SU-DHL-6 (cell line): ENCODE measurements around the gene FOXK2.

Experiments
- H2AFZ ChIP-seq: fragments of 200-600 bp; sonication (generic); 2 replicates; pipeline ENCODE4 v1.6.1; 2014; ENCODE audit warnings: low read depth, mild to moderate bottlenecking, moderate library complexity, mixed read lengths, antibody characterized with exemption, low read length; ENCODE audit not compliant: severe bottlenecking
- H3F3A ChIP-seq: fragments of 200-600 bp; shearing (Covaris generic); 2 replicates; pipeline ENCODE4 v1.6.0; 2016; ENCODE audit warnings: antibody characterized with exemption, mild to moderate bottlenecking; ENCODE audit not compliant: insufficient read depth
- H3K27ac ChIP-seq: fragments of 200-600 bp; sonication (generic); 2 replicates; pipeline ENCODE4 v1.5.1; 2016; ENCODE audit warnings: low read depth, mild to moderate bottlenecking, low read length, moderate library complexity, mixed read lengths
- H3K27me3 ChIP-seq: fragments of 200-600 bp; sonication (generic), shearing (Covaris generic); 2 replicates; pipeline ENCODE4 v1.6.0; 2014; ENCODE audit warnings: mild to moderate bottlenecking, low read length
- H3K36me3 ChIP-seq: fragments of 200-600 bp; sonication (generic); 2 replicates; pipeline ENCODE4 v1.6.1; 2014; ENCODE audit warnings: mild to moderate bottlenecking, low read length, mixed read lengths
- H3K4me2 ChIP-seq: fragments of 300-600, 200-600 bp; shearing (Covaris generic), sonication (generic); 2 replicates; pipeline ENCODE4 v1.6.0; 2014; ENCODE audit warnings: low read length, low read depth, mild to moderate bottlenecking; ENCODE audit not compliant: poor library complexity, severe bottlenecking
- H3K4me3 ChIP-seq: fragments of 200-600 bp; sonication (generic); 2 replicates; pipeline ENCODE4 v1.5.1; 2014; ENCODE audit warnings: antibody characterized with exemption, low read length, mild to moderate bottlenecking, mixed read lengths; ENCODE audit not compliant: insufficient read depth, poor library complexity, severe bottlenecking
- H3K79me2 ChIP-seq: fragments of 200-600 bp; sonication (generic); 2 replicates; pipeline ENCODE4 v1.6.1; 2014; ENCODE audit warnings: mild to moderate bottlenecking, low read length, moderate library complexity; ENCODE audit not compliant: insufficient read depth
- H3K9ac ChIP-seq: fragments of 200-600 bp; sonication (generic); 2 replicates; pipeline ENCODE4 v1.7.0; 2014; ENCODE audit warnings: mild to moderate bottlenecking, low read length
- H3K9me2 ChIP-seq: fragments of 200-600 bp; sonication (generic); replicated peaks from 2 replicates; pipeline ENCODE4 v1.6.1; 2014; ENCODE audit warnings: low read length; ENCODE audit not compliant: insufficient read depth
- H3K9me3 ChIP-seq: fragments of 200-600 bp; sonication (generic); 2 replicates; pipeline ENCODE4 v1.6.1; 2014; ENCODE audit warnings: low read length, mixed read lengths; ENCODE audit not compliant: insufficient read depth
- H4K20me1 ChIP-seq: fragments of 200-600 bp; sonication (generic); 2 replicates; pipeline ENCODE4 v1.6.1; 2014; ENCODE audit warnings: low read depth, mild to moderate bottlenecking, antibody characterized with exemption, low read length, moderate library complexity, mixed read lengths
- EZH2phosphoT487 ChIP-seq: fragments of 200-600 bp; sonication (generic), shearing (Covaris generic); conservative IDR thresholded peaks from 2 replicates; pipeline ENCODE4 v1.6.1; 2018; ENCODE audit warnings: mild to moderate bottlenecking, antibody characterized with exemption, low read length, moderate library complexity, mixed read lengths
- TF ChIP-seq, protein P1 (sequence below): fragments of 200-600 bp; sonication (generic); IDR thresholded peaks from one replicate; pipeline ENCODE4 v1.5.1; 2017; ENCODE audit warnings: antibody characterized with exemption, mild to moderate bottlenecking, low read length, moderate library complexity; ENCODE audit not compliant: insufficient read depth, poor library complexity, severe bottlenecking

Gene FOXK2

DNA sequence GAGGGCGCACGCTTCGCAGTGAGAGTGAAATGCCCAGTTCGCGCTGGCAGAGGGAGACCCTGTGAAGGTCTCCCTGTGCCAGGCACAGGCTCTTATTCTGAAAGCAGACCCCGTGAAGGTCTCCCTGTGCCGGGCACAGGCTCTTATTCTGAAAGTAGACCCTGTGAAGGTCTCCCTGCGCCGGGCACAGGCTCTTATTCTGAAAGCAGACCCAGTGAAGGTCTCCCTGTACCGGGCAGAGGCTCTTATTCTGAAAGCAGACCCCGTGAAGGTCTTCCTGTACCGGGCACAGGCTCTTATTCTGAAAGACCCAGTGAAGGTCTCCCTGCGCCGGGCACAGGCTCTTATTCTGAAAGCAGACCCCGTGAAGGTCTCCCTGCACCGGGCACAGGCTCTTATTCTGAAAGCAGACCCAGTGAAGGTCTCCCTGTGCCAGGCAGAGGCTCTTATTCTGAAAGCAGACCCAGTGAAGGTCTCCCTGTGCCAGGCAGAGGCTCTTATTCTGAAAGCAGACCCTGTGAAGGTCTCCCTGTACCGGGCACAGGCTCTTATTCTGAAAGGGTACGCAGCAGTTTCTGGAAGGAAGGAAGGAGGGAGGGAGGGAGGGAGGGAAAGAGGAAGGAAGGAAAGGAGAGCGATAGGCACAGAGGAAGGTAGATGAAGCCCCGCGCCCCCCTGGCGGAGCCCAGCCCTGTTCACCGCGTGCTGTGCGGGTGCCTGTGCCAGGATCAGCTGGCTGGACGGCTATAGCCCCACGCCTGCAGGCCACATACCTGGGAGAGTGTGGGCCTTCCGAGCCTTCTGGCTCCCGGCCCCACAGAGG lies 73.4 kb downstream of the FOXK2 start:
- no peaks in the 10 kb centered on the region for H3K36me3 ChIP-seq
- no peaks in the 10 kb centered on the region for H3K9me3 ChIP-seq
- H3F3A ChIP-seq, result peaks cover 35% of the 10 kb centered on the region
- peak overlapping the region; percentile 76 for H3K27ac ChIP-seq
- H3K4me2 ChIP-seq, result peak overlapping the region; percentile 59
- no peak overlapping the region for H2AFZ ChIP-seq
- TF ChIP-seq, protein P1, sequence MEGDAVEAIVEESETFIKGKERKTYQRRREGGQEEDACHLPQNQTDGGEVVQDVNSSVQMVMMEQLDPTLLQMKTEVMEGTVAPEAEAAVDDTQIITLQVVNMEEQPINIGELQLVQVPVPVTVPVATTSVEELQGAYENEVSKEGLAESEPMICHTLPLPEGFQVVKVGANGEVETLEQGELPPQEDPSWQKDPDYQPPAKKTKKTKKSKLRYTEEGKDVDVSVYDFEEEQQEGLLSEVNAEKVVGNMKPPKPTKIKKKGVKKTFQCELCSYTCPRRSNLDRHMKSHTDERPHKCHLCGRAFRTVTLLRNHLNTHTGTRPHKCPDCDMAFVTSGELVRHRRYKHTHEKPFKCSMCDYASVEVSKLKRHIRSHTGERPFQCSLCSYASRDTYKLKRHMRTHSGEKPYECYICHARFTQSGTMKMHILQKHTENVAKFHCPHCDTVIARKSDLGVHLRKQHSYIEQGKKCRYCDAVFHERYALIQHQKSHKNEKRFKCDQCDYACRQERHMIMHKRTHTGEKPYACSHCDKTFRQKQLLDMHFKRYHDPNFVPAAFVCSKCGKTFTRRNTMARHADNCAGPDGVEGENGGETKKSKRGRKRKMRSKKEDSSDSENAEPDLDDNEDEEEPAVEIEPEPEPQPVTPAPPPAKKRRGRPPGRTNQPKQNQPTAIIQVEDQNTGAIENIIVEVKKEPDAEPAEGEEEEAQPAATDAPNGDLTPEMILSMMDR, result no peak
- TF ChIP-seq EZH2phosphoT487, result no peak
- no peaks in the 10 kb centered on the region for H4K20me1 ChIP-seq
- no peaks in the 10 kb centered on the region for H3K79me2 ChIP-seq
- peak overlapping the region; percentile 56 for H3K9ac ChIP-seq
- H3K9me2 ChIP-seq, result no peaks in the 10 kb centered on the region
- peak overlapping the region; percentile 51 for H3K4me3 ChIP-seq
- H3K27me3 ChIP-seq, result no peaks in the 10 kb centered on the region

DNA sequence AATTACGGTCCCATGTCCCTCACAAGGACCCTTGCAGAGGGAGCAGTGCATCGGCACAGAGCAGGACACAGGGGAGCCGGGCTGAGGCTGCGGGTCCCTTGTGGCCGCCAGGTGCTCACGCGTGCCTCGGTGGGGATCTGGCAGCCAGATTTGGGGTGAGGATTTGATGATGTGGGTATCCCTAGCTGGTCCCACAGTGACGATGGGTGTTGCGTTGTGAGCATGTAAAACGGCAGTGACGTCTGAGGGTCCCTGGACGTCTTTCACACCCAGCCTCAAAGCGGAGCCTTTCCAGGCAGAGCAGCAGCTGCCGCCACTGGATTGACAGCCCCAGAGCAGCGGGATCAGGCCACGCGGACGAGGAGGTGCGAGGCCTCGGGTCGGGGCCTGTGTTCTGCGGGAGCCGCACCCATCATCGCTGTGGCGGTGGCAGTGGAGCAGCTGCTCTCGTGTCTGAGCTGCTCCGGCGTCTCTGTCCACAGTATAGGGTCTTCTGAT lies 74.1 kb downstream of the FOXK2 start:
- H3K36me3 ChIP-seq, result no peaks in the 10 kb centered on the region
- H3K79me2 ChIP-seq, result no peaks in the 10 kb centered on the region
- H2AFZ ChIP-seq, result no peak overlapping the region
- no peaks in the 10 kb centered on the region for H3K9me3 ChIP-seq
- peak overlapping the region; percentile 56 for H3K9ac ChIP-seq
- H3F3A ChIP-seq, result peaks cover 35% of the 10 kb centered on the region
- H3K4me2 ChIP-seq, result peak overlapping the region; percentile 59
- TF ChIP-seq EZH2phosphoT487, result no peak
- TF ChIP-seq, protein P1, result no peak
- peak overlapping the region; percentile 76 for H3K27ac ChIP-seq
- H3K9me2 ChIP-seq, result no peaks in the 10 kb centered on the region
- peak overlapping the region; percentile 51 for H3K4me3 ChIP-seq
- no peaks in the 10 kb centered on the region for H4K20me1 ChIP-seq
- no peaks in the 10 kb centered on the region for H3K27me3 ChIP-seq

DNA sequence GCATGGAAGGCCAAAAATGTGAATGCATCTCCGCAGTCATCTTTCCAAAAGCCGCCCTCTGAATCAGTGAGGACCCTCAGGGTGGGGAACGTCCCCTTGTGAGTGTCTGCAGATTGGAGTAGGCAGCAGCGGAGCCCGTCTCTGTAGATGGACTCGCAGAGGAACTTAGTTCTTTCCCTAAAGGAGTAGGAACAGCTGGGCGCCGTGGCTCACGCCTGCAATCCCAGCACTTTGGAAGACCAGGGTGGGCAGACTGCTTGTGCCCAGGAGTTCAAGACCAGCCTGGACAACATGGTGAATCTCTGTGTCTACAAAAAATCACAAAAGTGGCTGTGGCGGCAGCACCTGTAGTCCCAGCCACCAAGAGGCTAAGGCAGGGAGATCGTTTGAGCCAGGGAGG lies 75.0 kb downstream of the FOXK2 start:
- Histone ChIP-seq H3K9me2 (no peaks in the 10 kb centered on the region), H3K27me3 (no peaks in the 10 kb centered on the region), H2AFZ (no peak overlapping the region), H3K27ac (no peak overlapping the region), H3K4me2 (no peak overlapping the region), H3K9ac (no peak overlapping the region), H3K9me3 (no peaks in the 10 kb centered on the region), H3K79me2 (no peaks in the 10 kb centered on the region), H3K36me3 (no peaks in the 10 kb centered on the region), H3F3A (peaks cover 28% of the 10 kb centered on the region), H3K4me3 (no peak overlapping the region), H4K20me1 (no peaks in the 10 kb centered on the region)
- TF ChIP-seq, protein P1, result no peak
- no peak for TF ChIP-seq EZH2phosphoT487
